Caco-2 (cell line): ENCODE data around the gene ZYG11B. TPM values are rescaled to one million over a fixed set of nuclear protein-coding genes. Genes with fewer than 3 reads are reported as not detected.
"Not testable (repeated sequence)": the region's sequence is repeated elsewhere in the genome, so short reads cannot be mapped to it uniquely, and the experiment has no call there.

Source experiments
- BruUV-seq: library from RNA; stranded (reverse); fragments of 400-500 nt; replicated peaks from 2 replicates; lab custom pipeline; 2021; lab: Mats Ljungman, UMichigan
- CTCF ChIA-PET: fragments of 300-600 bp; sonication (Branson Sonifier 250); formaldehyde crosslinking; loops from one replicate; lab custom pipeline; 2022; ENCODE audit warnings: antibody characterized with exemption; lab: Charles Lee
- POLR2A ChIA-PET: fragments of 300-600 bp; sonication (Branson Sonifier 250); formaldehyde crosslinking; loops from one replicate; lab custom pipeline; 2022; ENCODE audit warnings: antibody characterized with exemption; lab: Charles Lee
- DNase-seq, 2 experiments: peaks; one replicate each; pipeline versions ENCODE4 v3.0.0 to v3.0.0-alpha.2; 2020 to 2022
- H3K27me3 ChIP-seq: replicated peaks from 2 replicates; pipeline ENCODE4 v1.6.0; 2011; ENCODE audit warnings: low read length; ENCODE audit not compliant: control insufficient read depth, insufficient read depth
- H3K36me3 ChIP-seq: 2 replicates; pipeline ENCODE4 v1.5.1; 2011; ENCODE audit warnings: low read length; ENCODE audit not compliant: control insufficient read depth, insufficient read depth
- H3K4me1 ChIP-seq: fragments of 250-450 bp; sonication (Bioruptor Pico); 2 replicates; pipeline ENCODE4 v1.5.1; 2020; ENCODE audit warnings: mild to moderate bottlenecking
- H3K4me3 ChIP-seq: 2 replicates; pipeline ENCODE4 v1.5.1; 2011; ENCODE audit warnings: low read depth, mild to moderate bottlenecking, control low read depth, low read length
- H3K9me3 ChIP-seq: fragments of 250-450 bp; sonication (Bioruptor Pico); 2 replicates; pipeline ENCODE4 v1.5.1; 2020; ENCODE audit warnings: mild to moderate bottlenecking, moderate library complexity
- H3K27ac Mint-ChIP-seq: one replicate; pipeline ENCODE4 v1.8.0; 2022; ENCODE audit warnings: mixed read lengths; ENCODE audit not compliant: unreplicated experiment
- H3K27me3 Mint-ChIP-seq: one replicate; pipeline ENCODE4 v1.8.0; 2022; ENCODE audit warnings: mixed read lengths; ENCODE audit not compliant: insufficient read depth, unreplicated experiment
- H3K36me3 Mint-ChIP-seq: one replicate; pipeline ENCODE4 v1.8.0; 2022; ENCODE audit warnings: mild to moderate bottlenecking, mixed read lengths; ENCODE audit not compliant: insufficient read depth, unreplicated experiment
- H3K4me1 Mint-ChIP-seq: one replicate; pipeline ENCODE4 v1.8.0; 2022; ENCODE audit warnings: low read depth, mixed read lengths; ENCODE audit not compliant: unreplicated experiment
- H3K4me3 Mint-ChIP-seq: one replicate; pipeline ENCODE4 v1.8.0; 2022; ENCODE audit warnings: mild to moderate bottlenecking, moderate library complexity, mixed read lengths; ENCODE audit not compliant: unreplicated experiment
- H3K9me3 Mint-ChIP-seq: one replicate; pipeline ENCODE4 v1.8.0; 2022; ENCODE audit warnings: mixed read lengths; ENCODE audit not compliant: unreplicated experiment
- CTCF ChIP-seq, 2 experiments: fragments of 200-600 bp in 1 of 2; IDR thresholded peaks; 1 replicate in 1 of 2; 2 replicates in 1 of 2; pipeline versions ENCODE4 v1.5.1 to v1.8.0; 2011 to 2022; ENCODE audit warnings: antibody characterized with exemption in 1 of 2, control low read depth in 1 of 2, inconsistent platforms in 1 of 2, low read depth in 1 of 2, low read length in 1 of 2, mild to moderate bottlenecking in 1 of 2, moderate library complexity in 1 of 2; ENCODE audit not compliant: insufficient read depth in 1 of 2, severe bottlenecking in 1 of 2, unreplicated experiment in 1 of 2
- intact Hi-C: fragments of 100-400 bp; cut with micrococcal nuclease; formaldehyde crosslinking; loops from one replicate; pipeline ENCODE4 v1.10.0; 2022; ENCODE audit not compliant: unreplicated experiment
- total RNA-seq: library from RNA; stranded (reverse); gene quantifications from 2 replicates; pipeline ENCODE4 v1.2.3, GENCODE V29; 2022

The ZYG11B gene
- total RNA-seq, 1 experiment from 2014 or later, result 15.8 TPM

GRCh38 chr1:52792036-52792435 is 65.8 kb downstream of the ZYG11B start:
- ChIA-PET POLR2A (no interaction called here), CTCF (no interaction called here)
- no peak overlapping the region for H3K4me3 ChIP-seq
- no peak for TF ChIP-seq CTCF (IDR thresholded peaks at IDR 0.05; ENCODE audit: insufficient read depth in 1 of 2, low read depth in 1 of 2, low read length in 1 of 2, severe bottlenecking in 1 of 2, unreplicated experiment in 1 of 2)
- no peak for DNase-seq
- H3K27me3 Mint-ChIP-seq, result no peaks in the 10 kb centered on the region
- H3K36me3 Mint-ChIP-seq, result peaks cover 22% of the 10 kb centered on the region
- no peaks in the 10 kb centered on the region for H3K4me1 ChIP-seq
- H3K9me3 Mint-ChIP-seq, result no peaks in the 10 kb centered on the region
- H3K4me1 Mint-ChIP-seq, result no peaks in the 10 kb centered on the region
- no peaks in the 10 kb centered on the region for H3K27me3 ChIP-seq
- no peak overlapping the region for H3K4me3 Mint-ChIP-seq
- no peaks in the 10 kb centered on the region for H3K36me3 ChIP-seq
- H3K27ac Mint-ChIP-seq, result no peak overlapping the region
- intact Hi-C loops, result no loop called here
- no TSS peak for BruUV-seq
- H3K9me3 ChIP-seq, result no peaks in the 10 kb centered on the region

- H3K4me3 Mint-ChIP-seq, H3K27me3 Mint-ChIP-seq, H3K4me3 ChIP-seq, H3K36me3 ChIP-seq, BruUV-seq, H3K4me1 ChIP-seq, H3K4me1 Mint-ChIP-seq, CTCF ChIA-PET, H3K27me3 ChIP-seq, POLR2A ChIA-PET, DNase-seq, H3K27ac Mint-ChIP-seq, H3K9me3 ChIP-seq, intact Hi-C loops, H3K9me3 Mint-ChIP-seq: not testable (repeated sequence)
- H3K36me3 Mint-ChIP-seq, result peaks cover 11% of the 10 kb centered on the region
Measured at GRCh38 chr1:52793717-52794116, 67.5 kb downstream of the ZYG11B start.

GRCh38 chr1:52795464-52795863 is 69.2 kb downstream of the ZYG11B start:
- no peak for TF ChIP-seq CTCF (IDR thresholded peaks at IDR 0.05; ENCODE audit: insufficient read depth in 1 of 2, low read depth in 1 of 2, low read length in 1 of 2, severe bottlenecking in 1 of 2, unreplicated experiment in 1 of 2)
- Mint-ChIP-seq H3K9me3 (no peaks in the 10 kb centered on the region), H3K4me3 (no peak overlapping the region), H3K4me1 (no peaks in the 10 kb centered on the region), H3K36me3 (peaks cover 6% of the 10 kb centered on the region), H3K27me3 (no peaks in the 10 kb centered on the region), H3K27ac (no peak overlapping the region)
- Histone ChIP-seq H3K4me1 (no peaks in the 10 kb centered on the region), H3K4me3 (no peak overlapping the region), H3K27me3 (no peaks in the 10 kb centered on the region), H3K36me3 (no peaks in the 10 kb centered on the region), H3K9me3 (no peaks in the 10 kb centered on the region)
- CTCF ChIA-PET, result no interaction called here
- no peak for DNase-seq
- no TSS peak for BruUV-seq
- intact Hi-C loops, result no loop called here
- POLR2A ChIA-PET, result no interaction called here

GRCh38 chr1:52798331-52798730 is 72.1 kb downstream of the ZYG11B start:
- no peak overlapping the region for H3K27ac Mint-ChIP-seq
- H3K27me3 ChIP-seq, result no peaks in the 10 kb centered on the region
- no peak overlapping the region for H3K4me3 Mint-ChIP-seq
- no peaks in the 10 kb centered on the region for H3K9me3 Mint-ChIP-seq
- CTCF ChIA-PET, result no interaction called here
- no peaks in the 10 kb centered on the region for H3K9me3 ChIP-seq
- POLR2A ChIA-PET, result no interaction called here
- BruUV-seq, result no TSS peak
- H3K4me1 Mint-ChIP-seq, result no peaks in the 10 kb centered on the region
- no peak overlapping the region for H3K4me3 ChIP-seq
- TF ChIP-seq CTCF (IDR thresholded peaks at IDR 0.05; ENCODE audit: insufficient read depth in 1 of 2, low read depth in 1 of 2, low read length in 1 of 2, severe bottlenecking in 1 of 2, unreplicated experiment in 1 of 2), result no peak
- peaks cover 11% of the 10 kb centered on the region for H3K36me3 Mint-ChIP-seq
- H3K36me3 ChIP-seq, result no peaks in the 10 kb centered on the region
- H3K4me1 ChIP-seq, result no peaks in the 10 kb centered on the region
- DNase-seq, result no peak
- H3K27me3 Mint-ChIP-seq, result no peaks in the 10 kb centered on the region
- intact Hi-C loops, result no loop called here
